MM.1S (cell line): Measurements from ENCODE around the gene SLC9A3.

Experiments
- CTCF ChIP-seq: fragments of 300-600 bp; sonication (generic); IDR thresholded peaks from 2 replicates; pipeline ENCODE4 v1.5.1; 2016; ENCODE audit warnings: antibody characterized with exemption, low read length, mixed read lengths
- EZH2 ChIP-seq: fragments of 300-600 bp; sonication (generic); optimal IDR thresholded peaks from 2 replicates; pipeline ENCODE3; 2017; ENCODE audit warnings: low read depth, mild to moderate bottlenecking, antibody characterized with exemption, low read length, mixed read lengths

DNA sequence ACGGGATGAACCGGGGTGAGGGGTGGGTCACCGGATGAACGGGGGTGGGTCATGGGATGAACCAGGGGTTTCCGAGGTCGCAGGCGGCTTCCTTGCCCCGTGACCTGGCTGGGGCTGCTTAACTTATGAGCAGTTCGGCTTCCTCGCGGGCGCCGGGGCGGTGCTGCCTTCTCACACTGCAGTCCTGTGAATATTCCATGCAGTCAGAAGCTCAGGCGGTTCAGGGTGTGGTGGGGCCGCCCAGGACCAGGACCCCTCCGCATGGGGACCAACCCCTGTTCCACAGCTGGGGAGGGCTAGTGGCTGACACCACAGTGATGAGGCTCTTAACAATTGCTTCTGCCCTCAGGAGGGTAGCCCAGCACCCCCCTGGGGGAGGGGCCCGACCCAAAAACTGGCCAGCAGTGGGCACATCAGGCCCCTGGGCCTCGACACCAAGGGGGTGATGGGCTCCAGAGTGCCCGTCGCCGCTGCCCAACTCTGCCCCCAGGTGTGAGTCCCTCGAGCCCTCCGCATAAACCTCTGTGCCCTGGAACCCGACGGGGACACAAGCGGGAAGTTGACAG is 30.9 kb upstream of the SLC9A3 start:
- no peak for TF ChIP-seq CTCF
- TF ChIP-seq EZH2 = no peak
